ES-I3 (cell line): ENCODE measurements around the gene OSER1.

Source experiments
- H3K36me3 ChIP-seq: 2 replicates; pipeline ENCODE4 v1.6.1; 2013; ENCODE audit warnings: mild to moderate bottlenecking, low read length, control low read depth, moderate library complexity; ENCODE audit not compliant: insufficient read depth
- H3K4me1 ChIP-seq: 2 replicates; pipeline ENCODE4 v1.6.1; 2013; ENCODE audit warnings: mild to moderate bottlenecking, control low read depth, low read length; ENCODE audit not compliant: insufficient read depth
- H3K9ac ChIP-seq: 2 replicates; pipeline ENCODE4 v1.6.1; 2013; ENCODE audit warnings: low read depth, mild to moderate bottlenecking, low read length, moderate library complexity
- H3K9me3 ChIP-seq: 2 replicates; pipeline ENCODE4 v1.6.1; 2013; ENCODE audit warnings: mild to moderate bottlenecking, low read length, moderate library complexity; ENCODE audit not compliant: control insufficient read depth, insufficient read depth

The OSER1 gene

GRCh38 chr20:44166477-44166876 lies 44.1 kb downstream of the OSER1 start:
- Histone ChIP-seq H3K9me3 (no peaks in the 10 kb centered on the region), H3K9ac (no peak overlapping the region), H3K4me1 (peaks cover 23% of the 10 kb centered on the region), H3K36me3 (no peaks in the 10 kb centered on the region)

GRCh38 chr20:44166008-44166407 lies 44.6 kb downstream of the OSER1 start:
- Histone ChIP-seq H3K4me1 (peaks cover 19% of the 10 kb centered on the region), H3K36me3 (no peaks in the 10 kb centered on the region), H3K9me3 (no peaks in the 10 kb centered on the region), H3K9ac (no peak overlapping the region)

GRCh38 chr20:44160133-44160532 lies 50.4 kb downstream of the OSER1 start:
- peaks cover 7% of the 10 kb centered on the region for H3K4me1 ChIP-seq
- H3K36me3 ChIP-seq, result no peaks in the 10 kb centered on the region
- no peak overlapping the region for H3K9ac ChIP-seq
- no peaks in the 10 kb centered on the region for H3K9me3 ChIP-seq

GRCh38 chr20:44159711-44160110 lies 50.9 kb downstream of the OSER1 start:
- no peak overlapping the region for H3K9ac ChIP-seq
- H3K9me3 ChIP-seq, result no peaks in the 10 kb centered on the region
- H3K36me3 ChIP-seq, result no peaks in the 10 kb centered on the region
- peaks cover 7% of the 10 kb centered on the region for H3K4me1 ChIP-seq

GRCh38 chr20:44159125-44159524 lies 51.4 kb downstream of the OSER1 start:
- Histone ChIP-seq H3K4me1 (peaks cover 1% of the 10 kb centered on the region; the same call in 1 of the 2 replicates), H3K9ac (no peak overlapping the region), H3K36me3 (no peaks in the 10 kb centered on the region), H3K9me3 (no peaks in the 10 kb centered on the region)

GRCh38 chr20:44157061-44157460 lies 53.5 kb downstream of the OSER1 start:
- Histone ChIP-seq H3K36me3 (no peaks in the 10 kb centered on the region), H3K4me1 (no peaks in the 10 kb centered on the region; the same call in 1 of the 2 replicates), H3K9me3 (no peaks in the 10 kb centered on the region), H3K9ac (no peak overlapping the region)

GRCh38 chr20:44154521-44155001 lies 56.0 kb downstream of the OSER1 start:
- H3K9me3 ChIP-seq, result no peaks in the 10 kb centered on the region
- no peak overlapping the region for H3K9ac ChIP-seq
- H3K36me3 ChIP-seq, result no peaks in the 10 kb centered on the region
- H3K4me1 ChIP-seq, result no peaks in the 10 kb centered on the region; the same call in 1 of the 2 replicates

GRCh38 chr20:44153636-44154043 lies 56.9 kb downstream of the OSER1 start:
- no peaks in the 10 kb centered on the region for H3K9me3 ChIP-seq
- H3K4me1 ChIP-seq, result no peaks in the 10 kb centered on the region; the same call in 1 of the 2 replicates
- H3K36me3 ChIP-seq, result no peaks in the 10 kb centered on the region
- H3K9ac ChIP-seq, result no peak overlapping the region

GRCh38 chr20:44151621-44152416 lies 58.8 kb downstream of the OSER1 start:
- Histone ChIP-seq H3K9ac (no peak overlapping the region), H3K36me3 (no peaks in the 10 kb centered on the region), H3K4me1 (no peaks in the 10 kb centered on the region; the same call in 1 of the 2 replicates), H3K9me3 (no peaks in the 10 kb centered on the region)

- no peaks in the 10 kb centered on the region for H3K4me1 ChIP-seq
- no peaks in the 10 kb centered on the region for H3K9me3 ChIP-seq
- no peaks in the 10 kb centered on the region for H3K36me3 ChIP-seq
- no peak overlapping the region for H3K9ac ChIP-seq
These were observed 64.3 kb downstream of the OSER1 start for GRCh38 chr20:44146272-44146671.
